IPS DF 4.7 (cell line): Measurements from ENCODE around the gene SLC24A5.
A peak's percentile ranks its signal among the peaks of the same experiment; 100 is the strongest.

Experiments
- DNase-seq: peaks from one replicate; pipeline ENCODE4 v3.0.0-alpha.2; 2013; ENCODE audit warnings: low spot score; ENCODE audit errors: extremely low read depth

SLC24A5 gene

DNA sequence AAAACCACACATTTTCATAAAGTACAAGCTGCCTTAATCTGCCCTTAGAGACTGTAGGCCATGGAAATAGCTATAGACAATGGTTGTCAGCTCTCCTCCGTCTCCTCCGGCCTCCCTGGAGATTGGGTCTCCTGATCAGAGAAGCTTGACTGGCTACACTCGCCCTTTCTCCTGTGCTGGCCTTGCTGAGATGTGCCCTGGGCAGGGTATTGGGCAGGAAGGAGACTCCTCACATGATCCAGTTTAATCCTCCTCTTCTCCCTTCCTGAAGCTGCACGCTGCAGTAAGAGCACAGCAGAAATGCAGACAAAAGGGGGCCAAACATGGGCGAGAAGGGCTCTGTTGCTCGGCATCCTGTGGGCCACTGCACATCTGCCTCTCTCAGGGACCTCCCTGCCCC, at the start of gene SLC24A5:
SLC24A5 (plus strand) TSS at position 246 of the 400 bp plus-strand sequence; CDS start at position 301, 55 bp downstream.
- no peak for DNase-seq

DNA sequence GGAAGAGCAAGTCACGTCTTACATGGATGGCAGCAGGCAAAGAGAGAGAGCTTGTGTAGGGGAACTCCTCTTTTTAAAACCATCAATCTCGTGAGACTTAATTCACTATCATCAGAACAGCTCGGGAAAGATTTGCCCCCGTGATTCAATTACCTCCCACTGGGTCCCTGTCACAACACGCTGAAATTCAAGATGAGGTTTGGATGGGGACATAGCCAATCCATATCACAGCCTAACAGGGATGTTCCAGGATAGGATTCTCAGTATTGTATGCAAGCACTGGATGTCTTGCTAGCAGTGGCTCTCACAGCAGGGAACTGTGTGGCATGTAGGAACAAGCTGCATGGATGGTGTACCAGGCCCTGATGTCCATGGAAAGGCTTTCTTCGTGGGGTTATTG, 47.8 kb upstream of the SLC24A5 start:
- no peak for DNase-seq

DNA sequence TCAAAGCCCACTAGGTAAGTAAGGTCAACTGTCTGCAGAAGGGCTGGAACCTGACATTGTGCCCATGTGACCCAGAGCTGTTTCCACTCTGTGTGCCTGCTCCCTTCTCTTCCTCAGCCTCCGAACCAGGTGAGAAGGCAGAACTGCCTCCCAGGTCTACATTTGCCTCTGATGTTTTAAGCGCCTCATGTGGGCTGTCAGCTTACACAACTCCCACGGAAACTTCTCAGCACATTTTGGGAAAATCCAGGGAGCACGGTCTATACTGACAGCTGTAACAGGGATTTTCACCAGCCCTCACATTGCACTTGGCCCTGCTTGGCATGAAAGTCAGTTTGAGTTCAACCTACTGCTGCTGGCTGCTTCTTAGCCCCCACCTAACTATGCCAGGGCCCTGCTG, 46.9 kb upstream of the SLC24A5 start:
- DNase-seq = no peak

DNA sequence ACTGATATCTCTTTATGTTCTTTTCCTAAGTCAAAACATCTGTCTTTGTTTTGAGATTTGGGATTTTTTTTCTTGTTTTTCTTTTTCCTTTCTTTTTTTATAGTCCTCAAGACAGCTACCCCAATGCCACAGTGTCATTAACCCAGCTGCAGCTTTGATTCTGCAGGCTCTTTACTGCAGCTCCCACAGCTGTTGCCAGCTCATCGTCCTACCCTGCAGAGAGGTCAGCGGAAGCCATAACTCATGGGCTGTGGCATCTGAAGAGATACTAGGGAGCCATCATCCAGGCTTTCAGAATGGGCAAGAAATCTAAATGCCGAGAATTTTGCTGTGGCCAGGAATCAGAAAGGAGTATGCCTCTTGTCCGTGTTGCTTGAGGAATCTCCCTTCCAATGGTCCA, 44.3 kb upstream of the SLC24A5 start:
- no peak for DNase-seq

DNA sequence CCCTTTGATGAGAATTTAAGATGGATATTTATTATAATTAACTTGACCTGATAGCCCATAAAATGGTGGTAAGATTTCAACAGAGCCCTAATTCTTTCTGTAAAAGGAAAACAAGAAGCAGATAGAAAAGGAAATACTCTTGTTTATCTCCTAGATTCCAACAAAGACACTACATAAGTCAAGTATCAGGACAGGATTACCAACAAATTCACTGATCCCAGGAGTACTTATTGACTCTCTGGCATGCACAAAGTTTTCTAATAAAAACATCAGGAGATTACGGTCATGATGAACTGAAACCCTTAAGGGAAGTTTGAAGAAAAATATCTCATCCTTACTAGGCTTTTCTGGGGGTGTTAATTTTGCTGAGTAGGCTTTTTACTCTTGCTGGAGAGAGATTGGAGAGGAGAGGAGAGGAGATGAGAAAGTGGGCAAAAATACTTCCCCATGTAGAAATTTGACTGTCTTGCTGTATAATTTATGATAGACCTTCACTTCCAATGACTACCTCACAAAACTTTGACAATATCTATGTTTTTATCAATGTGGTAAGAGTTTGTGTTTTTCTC, 43.1 kb upstream of the SLC24A5 start:
- no peak for DNase-seq

DNA sequence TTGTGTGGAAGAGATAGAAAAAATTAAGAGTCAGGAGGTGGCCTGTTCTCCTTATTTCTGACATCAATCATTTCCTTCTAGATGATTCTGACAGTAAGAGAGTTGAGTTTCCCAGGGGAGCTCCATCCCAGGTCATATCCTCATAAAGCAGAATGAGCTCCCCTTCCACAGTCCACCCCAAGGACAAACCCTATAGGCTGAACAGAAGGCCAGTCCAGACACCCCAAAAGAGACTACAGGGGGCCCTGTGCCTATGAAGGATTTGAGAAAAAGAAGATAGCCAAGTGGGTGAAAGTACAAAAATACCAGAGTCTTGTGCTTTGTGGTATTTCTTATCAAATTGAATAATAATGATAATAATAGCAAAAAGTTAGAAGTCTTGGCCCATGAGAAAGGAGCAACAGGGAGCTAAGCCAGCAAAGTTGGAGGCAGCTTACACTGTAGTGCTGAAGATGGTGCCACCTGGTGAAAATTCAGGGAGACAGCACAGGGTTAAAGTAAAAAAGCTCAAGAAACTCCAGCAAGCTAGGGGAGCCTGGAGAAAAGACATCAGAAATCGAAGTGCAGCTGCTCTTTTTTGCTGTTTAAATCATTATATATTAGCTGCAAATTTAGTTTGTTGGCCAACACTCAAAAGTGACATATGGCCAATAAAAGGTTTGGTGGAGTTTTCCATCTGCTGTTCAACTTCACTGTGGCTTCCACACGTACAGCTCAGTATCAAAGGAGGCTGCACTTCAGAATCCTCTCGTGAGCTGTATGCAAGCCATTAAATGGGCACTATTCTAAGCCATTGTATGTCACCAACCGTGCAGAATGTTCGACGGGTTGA, 35.8 kb upstream of the SLC24A5 start:
- DNase-seq = peak; percentile 22

DNA sequence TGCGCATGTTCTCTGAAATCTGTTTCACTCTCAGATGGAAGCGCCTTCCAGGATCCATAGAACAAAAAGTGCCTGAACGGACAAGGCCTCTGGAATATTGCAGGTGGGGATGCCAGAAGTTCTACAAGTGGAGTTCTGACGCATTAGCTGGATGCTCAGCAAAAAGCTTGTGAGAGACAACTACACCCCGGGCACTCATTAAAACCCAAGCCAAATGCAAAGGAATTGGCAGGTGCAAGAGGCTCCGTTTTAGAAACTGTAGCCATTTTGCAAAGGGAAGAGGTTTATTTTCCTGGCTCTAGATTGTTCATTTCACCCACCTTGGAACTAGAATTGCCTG, 35.2 kb upstream of the SLC24A5 start:
- no peak for DNase-seq

DNA sequence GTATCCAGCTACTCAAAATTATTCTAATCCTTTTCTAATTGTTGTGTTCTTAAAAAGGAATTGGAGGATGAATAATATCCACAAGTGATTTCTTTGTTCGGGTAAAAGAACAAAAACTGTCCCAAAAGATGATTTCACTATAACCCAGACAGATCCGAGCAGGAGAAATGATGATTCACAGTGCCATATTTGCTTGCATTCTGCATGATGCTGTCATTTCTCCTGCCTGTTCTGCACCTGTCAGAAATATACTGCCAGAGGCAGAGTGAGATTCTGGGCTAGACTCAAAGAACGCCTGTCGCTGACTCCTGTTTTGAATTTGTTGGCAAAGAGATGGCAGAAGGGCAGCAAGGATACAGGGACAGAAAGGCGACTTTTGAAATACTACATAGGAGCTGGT, 34.7 kb upstream of the SLC24A5 start:
- DNase-seq = no peak

DNA sequence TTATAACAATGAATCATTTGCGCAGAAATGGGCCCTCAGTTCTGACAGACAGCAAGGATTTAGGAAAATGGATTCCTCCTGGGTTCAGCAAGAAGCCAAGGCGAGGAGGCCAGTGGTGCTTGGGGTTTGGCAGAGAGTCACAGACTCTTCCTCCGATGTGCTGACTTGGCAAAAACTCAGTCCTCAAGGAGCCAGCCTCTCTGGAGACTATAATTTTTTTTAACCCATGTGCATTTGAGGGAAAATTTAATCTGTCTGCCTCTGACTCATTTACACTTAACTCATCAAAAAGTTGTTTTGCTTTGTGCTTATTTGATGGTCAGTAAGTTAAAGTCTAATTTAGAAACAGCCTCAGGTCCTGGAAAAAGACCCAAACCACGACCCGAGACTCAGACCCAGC, 34.2 kb upstream of the SLC24A5 start:
- DNase-seq = no peak

DNA sequence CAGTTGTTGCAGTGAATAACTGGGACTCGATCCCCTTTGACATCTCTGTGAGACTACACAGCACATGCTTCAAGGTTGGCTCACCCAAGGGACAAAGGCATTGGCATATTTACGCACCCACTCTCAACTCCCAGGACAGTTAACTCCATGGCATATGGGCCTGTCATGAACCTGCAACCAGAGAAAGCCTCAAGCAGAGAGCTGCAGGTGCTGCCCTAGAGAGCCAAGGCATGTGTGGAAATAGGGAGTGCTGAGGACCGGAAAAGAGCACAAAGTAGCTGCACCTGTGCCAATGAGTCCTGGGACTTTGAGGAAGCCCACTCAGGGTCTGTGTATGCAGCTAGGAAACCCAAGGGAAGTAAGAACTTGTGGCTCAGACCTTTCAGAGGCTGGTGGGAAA, 32.9 kb upstream of the SLC24A5 start:
- no peak for DNase-seq

DNA sequence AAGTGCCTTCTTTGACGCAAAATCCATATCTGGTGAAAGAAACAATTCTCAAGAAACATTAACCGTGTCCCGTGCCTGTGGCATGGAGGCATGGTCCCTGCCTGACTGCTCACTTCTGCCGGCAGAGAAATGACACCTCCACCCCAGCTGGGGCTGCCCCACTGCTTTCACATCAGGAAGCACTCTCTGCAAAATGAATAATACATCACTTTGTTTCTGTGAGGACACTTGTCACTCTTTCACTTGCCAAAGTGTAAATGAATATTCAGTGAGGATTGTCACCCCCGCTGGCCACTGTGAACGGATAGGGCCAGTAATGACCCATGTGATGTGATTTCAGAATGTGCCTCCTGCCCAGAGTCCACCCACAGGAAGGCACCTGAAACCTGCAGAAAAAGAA, 31.1 kb upstream of the SLC24A5 start:
- no peak for DNase-seq

DNA sequence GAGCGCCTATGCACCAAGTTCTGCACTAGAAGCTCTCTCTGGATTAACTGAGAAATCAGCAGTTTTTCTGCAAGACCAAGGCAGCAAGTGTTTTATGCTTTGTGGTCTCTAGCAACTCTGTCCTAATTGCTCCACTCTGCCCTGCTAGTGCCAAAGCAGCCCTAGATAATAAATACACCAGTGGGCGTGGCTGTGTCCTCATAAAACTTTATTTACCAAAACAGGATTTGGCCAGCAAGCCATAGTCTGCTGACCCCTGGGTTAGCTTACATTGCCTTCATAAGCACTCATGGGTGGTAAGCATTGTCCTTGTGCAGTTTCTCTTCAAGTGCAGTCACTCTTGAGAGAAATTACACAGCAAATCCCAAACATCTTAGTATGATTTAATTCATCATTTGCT, 30.7 kb upstream of the SLC24A5 start:
- no peak for DNase-seq

DNA sequence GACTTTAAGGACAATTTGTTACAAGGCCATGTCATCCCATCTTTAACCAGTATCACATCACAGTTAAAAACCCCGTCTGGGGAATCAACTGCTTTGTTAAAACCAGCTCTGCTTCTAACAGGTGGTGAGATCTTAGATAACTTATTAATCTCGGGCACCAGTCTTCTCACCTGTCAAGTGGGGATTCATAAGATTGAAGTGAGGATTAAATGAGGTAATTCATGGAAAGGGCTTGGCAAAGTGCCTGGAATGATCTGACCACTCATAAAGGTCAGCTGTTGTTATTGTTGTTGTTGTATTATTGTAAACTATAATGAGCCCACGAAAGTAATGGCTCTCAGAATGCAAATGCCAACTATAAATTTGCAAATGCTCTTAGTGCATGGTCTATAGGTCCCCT, 30.1 kb upstream of the SLC24A5 start:
- no peak for DNase-seq

DNA sequence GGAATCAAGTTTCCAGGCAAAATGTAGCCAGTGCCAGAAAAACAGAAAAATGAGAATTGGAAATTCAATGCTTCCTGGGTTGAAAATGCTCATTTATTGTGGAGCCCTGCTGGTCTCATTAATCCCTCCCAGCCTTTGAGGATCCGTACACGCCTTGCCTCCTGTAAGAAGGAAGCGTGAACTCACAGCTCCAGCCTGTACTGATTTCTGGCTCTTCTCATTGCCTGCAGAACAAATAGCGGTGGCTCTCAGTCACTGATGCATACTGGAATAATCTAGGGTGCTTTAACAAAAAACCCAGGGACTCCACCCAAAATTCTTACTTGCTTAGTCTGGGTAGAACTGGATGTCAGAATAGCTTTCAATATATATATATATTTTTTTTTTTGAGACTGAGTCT, 29.3 kb upstream of the SLC24A5 start:
- no peak for DNase-seq

DNA sequence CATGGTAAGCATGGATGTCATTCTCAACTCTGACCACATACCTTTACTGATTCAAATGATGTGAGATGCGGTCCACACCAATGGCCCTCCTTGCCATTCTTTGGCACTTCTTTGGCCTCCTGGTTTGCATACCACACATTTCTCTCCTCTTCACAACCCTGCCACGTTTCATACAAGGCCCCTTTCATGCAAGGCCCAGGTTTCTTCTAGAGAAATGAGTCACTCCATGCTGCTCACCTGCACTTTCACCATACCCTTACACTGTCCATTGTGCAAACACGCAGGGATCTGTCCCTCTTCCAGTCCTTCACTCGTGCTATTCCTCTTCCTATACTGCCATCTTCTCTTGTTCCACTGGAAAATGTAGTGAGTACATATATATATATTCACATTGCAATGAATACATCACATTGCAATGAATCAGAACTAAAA, 24.4 kb upstream of the SLC24A5 start:
- DNase-seq = no peak

DNA sequence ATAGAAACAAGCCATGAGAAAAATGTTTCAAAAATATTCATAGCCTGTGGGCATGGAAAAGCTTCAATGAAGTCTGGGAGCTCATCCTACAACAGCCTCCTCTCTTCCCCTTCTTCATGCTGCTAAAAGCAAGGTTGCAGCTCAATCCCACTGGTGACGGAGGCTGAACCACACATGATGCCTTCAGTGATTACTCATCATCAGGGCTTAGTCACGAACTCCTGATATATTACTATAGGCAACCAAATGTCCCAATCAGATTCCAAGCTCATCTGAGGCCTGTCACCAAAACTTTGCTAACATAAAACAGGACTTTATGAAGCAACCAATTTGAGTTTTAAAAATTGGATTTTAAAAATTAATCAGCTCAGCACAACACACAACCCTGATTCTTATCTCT, 24.0 kb upstream of the SLC24A5 start:
- no peak for DNase-seq

DNA sequence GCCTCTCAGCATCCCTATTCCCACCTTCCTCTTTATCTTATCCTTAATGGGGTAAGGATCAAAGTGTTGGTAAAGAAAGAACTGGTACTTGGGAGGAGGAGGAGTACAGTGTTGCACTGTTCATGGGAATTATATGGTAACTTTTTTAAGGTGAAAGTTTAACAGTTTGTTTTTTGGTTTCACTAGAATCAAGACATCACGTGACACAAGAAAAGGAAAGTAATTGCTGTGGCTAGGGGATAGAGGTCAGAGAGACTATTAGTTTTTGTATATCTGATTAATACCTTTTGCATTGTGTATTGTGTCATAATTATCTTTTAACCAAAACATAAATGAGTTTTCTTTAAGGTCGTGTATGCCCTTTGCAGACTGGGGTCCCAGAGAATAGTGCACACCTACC, 23.5 kb upstream of the SLC24A5 start:
- no peak for DNase-seq

DNA sequence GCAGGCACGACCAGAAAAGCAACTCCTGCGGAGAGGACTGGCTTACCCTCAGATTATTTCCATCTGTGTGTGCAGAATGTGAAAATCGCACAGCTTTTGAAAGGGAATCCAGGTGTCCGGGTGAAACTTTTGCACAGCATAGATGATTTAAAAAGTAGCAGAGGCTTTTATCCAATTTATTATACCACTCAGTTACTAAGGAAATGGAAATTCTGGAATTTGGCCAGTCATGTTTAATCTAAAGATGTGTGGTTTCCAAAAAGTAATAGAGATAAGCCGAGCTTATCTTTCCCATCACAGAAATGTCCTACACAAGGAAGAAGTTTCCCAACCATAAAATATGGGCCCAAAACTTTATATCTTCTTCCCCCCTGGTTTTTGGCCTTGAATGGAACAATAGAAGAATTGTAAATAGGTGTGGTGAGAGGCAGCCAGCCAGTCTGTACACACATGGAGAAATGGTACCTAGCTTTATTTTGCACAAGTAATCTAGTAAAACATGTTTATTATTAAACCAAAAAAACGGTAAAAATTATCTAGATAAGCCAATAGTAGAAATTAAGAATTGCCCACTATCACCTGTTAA, 19.3 kb upstream of the SLC24A5 start:
- no peak for DNase-seq

DNA sequence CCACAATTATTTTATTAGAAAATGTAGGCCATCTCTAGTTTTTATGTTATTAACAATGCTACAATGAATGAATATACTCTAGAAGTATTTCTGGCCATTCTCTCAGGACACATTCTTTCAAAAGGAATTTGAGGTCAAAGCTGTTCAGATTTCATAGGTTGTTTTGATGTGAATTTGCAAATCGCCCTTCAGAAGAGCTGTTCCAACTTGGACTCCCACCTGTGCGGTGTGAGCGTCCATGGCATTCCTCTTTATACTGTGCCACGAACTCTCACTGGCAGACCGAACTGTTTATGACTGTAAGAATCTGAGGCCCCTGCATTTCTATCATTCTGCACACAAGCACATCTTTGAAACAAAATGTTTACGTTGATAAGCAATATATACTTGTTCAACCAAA, 18.6 kb upstream of the SLC24A5 start:
- DNase-seq = no peak

DNA sequence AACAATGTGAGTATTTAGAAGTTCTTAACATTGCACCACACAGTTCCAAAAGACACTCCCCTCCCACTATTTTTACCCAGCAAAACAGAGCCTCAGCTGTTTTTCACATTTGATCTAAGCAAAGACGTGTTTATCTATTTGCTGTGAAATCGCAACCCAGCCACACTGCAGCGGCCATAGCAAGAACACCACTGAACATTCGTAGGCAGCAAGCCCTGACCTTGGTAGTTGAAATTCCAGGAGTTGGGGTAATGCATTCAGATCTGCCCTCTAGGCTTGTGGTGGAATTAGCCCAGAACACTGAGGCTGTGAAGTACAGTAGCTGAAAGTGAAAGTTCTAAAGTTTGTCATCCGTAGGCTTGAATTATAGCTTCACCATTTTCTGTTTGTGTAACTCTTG, 17.1 kb upstream of the SLC24A5 start:
- DNase-seq = no peak

DNA sequence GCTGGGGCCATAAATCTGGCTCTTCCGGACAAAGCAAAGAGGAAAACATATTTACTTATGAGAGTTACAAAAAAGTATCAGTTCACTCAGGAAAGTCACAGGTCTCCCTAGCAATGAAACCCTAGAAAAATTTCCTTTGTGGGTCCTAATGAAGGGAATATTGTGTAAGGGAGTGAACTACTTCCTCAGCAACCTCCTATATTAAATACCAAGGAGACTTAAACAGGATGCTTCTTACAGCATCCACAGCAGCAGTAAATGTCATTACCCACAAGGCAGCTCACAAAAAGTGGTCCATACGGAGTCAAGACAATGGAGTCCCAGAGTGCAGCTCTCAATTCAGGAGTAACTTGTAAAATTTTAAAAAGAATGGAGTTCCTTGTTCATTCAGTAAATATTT, 14.9 kb upstream of the SLC24A5 start:
- DNase-seq = no peak

DNA sequence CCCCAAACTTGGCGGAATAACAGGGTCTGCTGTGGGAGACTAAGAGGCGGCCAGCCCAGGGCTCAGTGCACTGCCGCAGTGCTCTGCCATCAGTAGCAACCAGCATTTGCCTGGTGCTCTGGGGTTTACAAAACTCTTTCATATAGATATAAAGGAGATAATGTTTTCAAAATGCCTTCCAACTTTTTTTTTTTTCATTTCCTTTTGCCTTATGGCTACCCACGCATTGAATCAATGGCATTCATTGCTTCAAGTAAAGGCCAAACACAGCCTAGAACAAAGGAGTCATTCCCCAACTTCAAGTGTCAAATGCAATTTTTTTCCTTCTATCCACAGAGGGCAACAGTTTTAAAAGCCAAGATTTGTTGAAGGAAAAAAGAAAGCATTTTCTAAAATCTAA, 11.6 kb upstream of the SLC24A5 start:
- DNase-seq = no peak
